ENCODE results near the gene ARHGAP31.

The ARHGAP31 gene

GRCh38 chr3:119359476-119360326 is 65.5 kb downstream of the ARHGAP31 start:
- no peak for TF ChIP-seq SIN3A (IDR thresholded peaks at IDR 0.05; ENCODE audit: borderline replicate concordance, insufficient read depth, low read length)
- TF ChIP-seq, protein P1, sequence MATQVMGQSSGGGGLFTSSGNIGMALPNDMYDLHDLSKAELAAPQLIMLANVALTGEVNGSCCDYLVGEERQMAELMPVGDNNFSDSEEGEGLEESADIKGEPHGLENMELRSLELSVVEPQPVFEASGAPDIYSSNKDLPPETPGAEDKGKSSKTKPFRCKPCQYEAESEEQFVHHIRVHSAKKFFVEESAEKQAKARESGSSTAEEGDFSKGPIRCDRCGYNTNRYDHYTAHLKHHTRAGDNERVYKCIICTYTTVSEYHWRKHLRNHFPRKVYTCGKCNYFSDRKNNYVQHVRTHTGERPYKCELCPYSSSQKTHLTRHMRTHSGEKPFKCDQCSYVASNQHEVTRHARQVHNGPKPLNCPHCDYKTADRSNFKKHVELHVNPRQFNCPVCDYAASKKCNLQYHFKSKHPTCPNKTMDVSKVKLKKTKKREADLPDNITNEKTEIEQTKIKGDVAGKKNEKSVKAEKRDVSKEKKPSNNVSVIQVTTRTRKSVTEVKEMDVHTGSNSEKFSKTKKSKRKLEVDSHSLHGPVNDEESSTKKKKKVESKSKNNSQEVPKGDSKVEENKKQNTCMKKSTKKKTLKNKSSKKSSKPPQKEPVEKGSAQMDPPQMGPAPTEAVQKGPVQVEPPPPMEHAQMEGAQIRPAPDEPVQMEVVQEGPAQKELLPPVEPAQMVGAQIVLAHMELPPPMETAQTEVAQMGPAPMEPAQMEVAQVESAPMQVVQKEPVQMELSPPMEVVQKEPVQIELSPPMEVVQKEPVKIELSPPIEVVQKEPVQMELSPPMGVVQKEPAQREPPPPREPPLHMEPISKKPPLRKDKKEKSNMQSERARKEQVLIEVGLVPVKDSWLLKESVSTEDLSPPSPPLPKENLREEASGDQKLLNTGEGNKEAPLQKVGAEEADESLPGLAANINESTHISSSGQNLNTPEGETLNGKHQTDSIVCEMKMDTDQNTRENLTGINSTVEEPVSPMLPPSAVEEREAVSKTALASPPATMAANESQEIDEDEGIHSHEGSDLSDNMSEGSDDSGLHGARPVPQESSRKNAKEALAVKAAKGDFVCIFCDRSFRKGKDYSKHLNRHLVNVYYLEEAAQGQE (IDR thresholded peaks at IDR 0.05; ENCODE audit: insufficient read depth in 1 of 2, low read depth in 2 of 2, low read length in 2 of 2), result no peak
- no peak for TF ChIP-seq TAF1 (IDR thresholded peaks at IDR 0.05; ENCODE audit: borderline replicate concordance, insufficient read depth, low read length)
- TF ChIP-seq POLR2AphosphoS5 (IDR thresholded peaks at IDR 0.05; ENCODE audit: low read depth, low read length), result no peak
- no peak for TF ChIP-seq FOXP2 (optimal IDR thresholded peaks at IDR 0.05; ENCODE audit: borderline replicate concordance, extremely low read depth, extremely low read length, insufficient read depth)

DNA sequence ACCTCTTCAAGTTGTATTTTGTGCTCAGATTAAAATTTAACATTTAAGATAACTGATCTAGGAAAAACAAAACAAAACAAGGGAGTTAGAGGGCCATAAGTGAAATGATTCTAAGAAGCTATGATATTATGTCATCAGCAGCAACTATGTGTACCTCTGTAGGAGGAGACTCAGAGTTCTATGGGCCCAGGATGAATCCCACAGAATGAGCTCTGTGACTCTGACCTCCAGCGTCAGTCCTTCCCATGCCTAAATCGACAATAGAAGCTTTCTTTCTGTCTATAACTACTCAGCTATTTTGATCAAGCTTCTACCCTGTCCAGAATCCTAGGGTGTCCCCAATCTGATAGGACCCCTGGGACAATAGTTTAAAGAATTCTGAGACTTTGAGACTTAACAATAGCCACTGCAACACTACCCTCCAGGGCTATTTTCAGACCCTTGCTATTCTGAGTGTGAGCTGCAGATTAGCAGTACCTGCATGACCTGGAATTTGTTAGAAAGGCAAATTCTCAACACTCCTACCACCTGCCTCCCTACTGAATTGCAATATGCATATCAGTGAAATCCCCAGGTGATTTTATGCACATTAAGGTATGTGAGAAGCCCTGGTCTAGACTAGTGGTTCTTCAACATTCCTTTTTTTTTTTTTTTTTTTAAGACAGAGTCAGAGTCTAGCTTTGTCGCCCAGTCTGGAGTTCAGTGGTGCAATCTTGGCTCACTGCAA is 66.7 kb downstream of the ARHGAP31 start:
- no peak for TF ChIP-seq POLR2AphosphoS5 (IDR thresholded peaks at IDR 0.05; ENCODE audit: low read depth, low read length)
- no peak for TF ChIP-seq FOXP2 (optimal IDR thresholded peaks at IDR 0.05; ENCODE audit: borderline replicate concordance, extremely low read depth, extremely low read length, insufficient read depth)
- TF ChIP-seq SIN3A (IDR thresholded peaks at IDR 0.05; ENCODE audit: borderline replicate concordance, insufficient read depth, low read length), result no peak
- TF ChIP-seq, protein P1 (IDR thresholded peaks at IDR 0.05; ENCODE audit: insufficient read depth in 1 of 2, low read depth in 2 of 2, low read length in 2 of 2), result no peak
- no peak for TF ChIP-seq TAF1 (IDR thresholded peaks at IDR 0.05; ENCODE audit: borderline replicate concordance, insufficient read depth, low read length)

DNA sequence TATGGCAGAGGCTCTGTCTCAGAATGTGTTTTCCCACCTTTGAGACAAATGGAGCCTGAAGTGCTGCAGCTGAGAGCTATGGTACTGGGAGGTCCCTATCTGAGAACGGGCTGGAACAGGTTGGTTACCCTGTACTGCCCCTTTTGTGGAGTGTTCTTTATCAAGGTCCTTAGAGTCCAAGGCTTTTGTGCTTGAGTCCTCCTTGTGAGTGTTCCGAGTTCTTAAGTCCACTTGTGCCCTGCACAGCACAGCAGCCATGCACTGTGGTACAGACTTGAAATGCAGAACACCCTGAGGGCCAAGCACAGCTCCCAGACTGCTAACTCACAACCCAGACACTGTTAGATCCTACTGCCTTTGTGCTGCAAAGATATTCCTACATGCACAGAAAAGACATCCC is 67.8 kb downstream of the ARHGAP31 start:
- TF ChIP-seq POLR2AphosphoS5 (IDR thresholded peaks at IDR 0.05; ENCODE audit: low read depth, low read length) (no peak), FOXP2 (optimal IDR thresholded peaks at IDR 0.05; ENCODE audit: borderline replicate concordance, extremely low read depth, extremely low read length, insufficient read depth) (no peak), TAF1 (IDR thresholded peaks at IDR 0.05; ENCODE audit: borderline replicate concordance, insufficient read depth, low read length) (no peak), SIN3A (IDR thresholded peaks at IDR 0.05; ENCODE audit: borderline replicate concordance, insufficient read depth, low read length) (no peak)
- TF ChIP-seq, protein P1 (IDR thresholded peaks at IDR 0.05; ENCODE audit: insufficient read depth in 1 of 2, low read depth in 2 of 2, low read length in 2 of 2), result no peak

DNA sequence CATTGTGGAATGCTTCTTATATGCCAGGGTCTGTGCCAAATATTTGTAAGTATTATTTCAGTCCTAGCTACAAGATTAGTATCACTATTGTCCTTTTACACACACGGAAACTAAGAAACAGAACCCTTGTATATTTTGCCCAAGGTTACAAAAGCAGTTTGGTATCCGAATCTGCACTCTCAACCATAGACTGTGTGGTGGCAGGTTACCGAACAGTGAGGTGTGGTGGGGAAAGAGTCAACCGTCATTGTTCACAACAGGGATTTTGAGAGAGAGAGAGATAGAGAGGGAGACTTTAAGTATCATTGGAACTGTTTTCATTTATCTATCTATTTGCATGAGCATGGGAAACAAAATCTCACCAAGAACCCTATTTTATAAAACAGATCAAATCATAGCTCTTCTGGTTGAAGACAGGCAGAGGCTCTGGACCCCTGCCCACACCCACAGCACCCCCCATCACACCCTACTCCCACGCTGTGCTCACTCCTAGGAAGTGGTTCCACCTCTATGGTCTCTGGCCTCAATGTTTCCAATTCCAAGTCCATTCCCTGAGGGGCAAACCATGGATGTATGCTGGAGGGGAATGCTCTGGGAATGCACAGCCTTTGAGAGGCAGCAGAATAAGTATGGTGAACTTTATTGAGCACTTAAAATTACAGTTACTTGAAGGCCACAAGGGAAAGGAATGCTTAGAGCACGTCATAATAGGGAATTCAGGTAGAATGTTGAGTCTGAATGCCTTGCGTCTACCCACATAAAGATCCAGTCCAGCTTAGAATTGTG is 69.0 kb downstream of the ARHGAP31 start:
- TF ChIP-seq FOXP2 (optimal IDR thresholded peaks at IDR 0.05; ENCODE audit: borderline replicate concordance, extremely low read depth, extremely low read length, insufficient read depth) (no peak), TAF1 (IDR thresholded peaks at IDR 0.05; ENCODE audit: borderline replicate concordance, insufficient read depth, low read length) (no peak), SIN3A (IDR thresholded peaks at IDR 0.05; ENCODE audit: borderline replicate concordance, insufficient read depth, low read length) (no peak), POLR2AphosphoS5 (IDR thresholded peaks at IDR 0.05; ENCODE audit: low read depth, low read length) (no peak)
- TF ChIP-seq, protein P1 (IDR thresholded peaks at IDR 0.05; ENCODE audit: insufficient read depth in 1 of 2, low read depth in 2 of 2, low read length in 2 of 2), result no peak

Measured in PFSK-1 (cell line).